ENCODE data around the gene RHBDL3.

GRCh38 chr17:32327911-32328310 is 62.3 kb downstream of the RHBDL3 start:
- no peak for TF ChIP-seq TAF7 (optimal IDR thresholded peaks at IDR 0.05; ENCODE audit: borderline replicate concordance, low read depth, low read length)
- no peak for TF ChIP-seq POLR2A (IDR thresholded peaks at IDR 0.05; ENCODE audit: control extremely low read depth in 1 of 2, low read depth in 2 of 2, low read length in 2 of 2)
- no peak for TF ChIP-seq TCF12 (IDR thresholded peaks at IDR 0.05; ENCODE audit: low read depth, low read length)
